ENCODE measurements around the gene TLL1.

- no peak for TF ChIP-seq CTCF (conservative IDR thresholded peaks at IDR 0.05 in 1 of 2, IDR thresholded peaks at IDR 0.05 in 1 of 2; ENCODE audit: extremely low read depth in 1 of 2, insufficient read depth in 1 of 2, low read depth in 1 of 2, low read length in 2 of 2)
- TF ChIP-seq EZH2 (IDR thresholded peaks at IDR 0.05; ENCODE audit: borderline replicate concordance, low read length) = no peak
These were observed 118.5 kb downstream of the TLL1 start for GRCh38 chr4:165991325-165992180.
